A673 (cell line): ENCODE results near the gene CCDC6. TPM values are rescaled to one million over a fixed set of nuclear protein-coding genes. Genes with fewer than 3 reads are reported as not detected.
"Not testable (repeated sequence)": the region's sequence is repeated elsewhere in the genome, so short reads cannot be mapped to it uniquely, and the experiment has no call there.

ENCODE experiments used
- BruUV-seq: library from RNA; stranded (reverse); fragments of 400-500 nt; replicated peaks from 2 replicates; lab custom pipeline; 2021; lab: Mats Ljungman, UMichigan
- CTCF ChIA-PET: fragments of 300-600 bp; sonication (Branson Sonifier 250); formaldehyde crosslinking; loops from one replicate; lab custom pipeline; 2022; ENCODE audit warnings: antibody characterized with exemption; lab: Charles Lee
- POLR2A ChIA-PET: fragments of 300-600 bp; sonication (Branson Sonifier 250); formaldehyde crosslinking; loops from one replicate; lab custom pipeline; 2022; ENCODE audit warnings: antibody characterized with exemption; ENCODE audit not compliant: low non-redundant PET; lab: Charles Lee
- DNase-seq: peaks from one replicate; pipeline ENCODE4 v3.0.0-alpha.2; 2015; ENCODE audit warnings: low spot score
- H3K27ac ChIP-seq: fragments of 200-600 bp; sonication (generic); 2 replicates; pipeline ENCODE4 v1.5.1; 2016; ENCODE audit warnings: mixed run types, low read depth, mild to moderate bottlenecking, mixed read lengths, antibody characterized with exemption, low read length; ENCODE audit not compliant: poor library complexity, severe bottlenecking
- H3K27me3 ChIP-seq: fragments of 200-600 bp; sonication (generic); replicated peaks from 2 replicates; pipeline ENCODE4 v1.6.1; 2017; ENCODE audit warnings: mixed run types, low read depth, mild to moderate bottlenecking, mixed read lengths, antibody characterized with exemption, low read length; ENCODE audit not compliant: insufficient read depth, poor library complexity
- H3K36me3 ChIP-seq: fragments of 200-600 bp; sonication (generic); 2 replicates; pipeline ENCODE4 v1.6.1; 2016; ENCODE audit warnings: mixed run types, mild to moderate bottlenecking, mixed read lengths, antibody characterized with exemption, low read length; ENCODE audit not compliant: insufficient read depth, poor library complexity, severe bottlenecking
- H3K4me1 ChIP-seq: fragments of 200-600 bp; sonication (generic); 2 replicates; pipeline ENCODE4 v1.6.1; 2017; ENCODE audit warnings: mixed run types, mild to moderate bottlenecking, mixed read lengths, antibody characterized with exemption, low read length; ENCODE audit not compliant: insufficient read depth, poor library complexity, severe bottlenecking
- H3K4me3 ChIP-seq: fragments of 200-600 bp; sonication (generic); 2 replicates; pipeline ENCODE4 v1.5.1; 2016; ENCODE audit warnings: low read depth, mixed run types, mild to moderate bottlenecking, mixed read lengths, low read length; ENCODE audit not compliant: poor library complexity, severe bottlenecking
- H3K9me3 ChIP-seq: fragments of 200-600 bp; sonication (generic); 2 replicates; pipeline ENCODE4 v1.6.1; 2016; ENCODE audit warnings: mixed run types, low read depth, mild to moderate bottlenecking, mixed read lengths, antibody characterized with exemption, low read length; ENCODE audit not compliant: poor library complexity, severe bottlenecking
- CTCF ChIP-seq: fragments of 300-800, 200-600 bp; sonication (generic); conservative IDR thresholded peaks from 2 replicates; pipeline ENCODE4 v1.5.1; 2017; ENCODE audit warnings: low read depth, mild to moderate bottlenecking, antibody characterized with exemption, low read length, moderate library complexity, mixed read lengths
- EZH2 ChIP-seq: fragments of 200-600 bp; sonication (generic); IDR thresholded peaks from 2 replicates; pipeline ENCODE4 v1.6.1; 2017; ENCODE audit warnings: borderline replicate concordance, low read depth, mild to moderate bottlenecking, mixed read lengths, antibody characterized with exemption, low read length; ENCODE audit not compliant: poor library complexity, severe bottlenecking
- intact Hi-C: fragments of 100-400 bp; cut with micrococcal nuclease; formaldehyde crosslinking; loops from one replicate; pipeline ENCODE4 v1.10.0; 2022; ENCODE audit not compliant: unreplicated experiment
- total RNA-seq: library from RNA; stranded (reverse); gene quantifications from 2 replicates; pipeline ENCODE4 v1.2.3, GENCODE V29; 2021

The CCDC6 gene
- total RNA-seq, 1 experiment from 2014 or later, result 28.1 TPM

- intact Hi-C loops, result no loop called here
- H3K9me3 ChIP-seq, result no peaks in the 10 kb centered on the region
- H3K27ac ChIP-seq, result no peak overlapping the region
- TF ChIP-seq EZH2, result no peak
- no peak for TF ChIP-seq CTCF
- no peak overlapping the region for H3K4me3 ChIP-seq
- DNase-seq, result no peak
- no peaks in the 10 kb centered on the region for H3K27me3 ChIP-seq
- no peaks in the 10 kb centered on the region for H3K4me1 ChIP-seq
- no peaks in the 10 kb centered on the region for H3K36me3 ChIP-seq
- ChIA-PET CTCF (no interaction called here), POLR2A (no interaction called here)
- BruUV-seq, result no TSS peak
These were observed 31.4 kb upstream of the CCDC6 start for GRCh38 chr10:59937720-59938119.

GRCh38 chr10:59934701-59935100, 28.3 kb upstream of the CCDC6 start:
- no peak overlapping the region for H3K4me3 ChIP-seq
- no peak for TF ChIP-seq CTCF
- no peak for TF ChIP-seq EZH2
- ChIA-PET POLR2A (no interaction called here), CTCF (no interaction called here)
- no peak overlapping the region for H3K27ac ChIP-seq
- no peaks in the 10 kb centered on the region for H3K9me3 ChIP-seq
- H3K36me3 ChIP-seq, result no peaks in the 10 kb centered on the region
- intact Hi-C loops, result no loop called here
- no TSS peak for BruUV-seq
- H3K27me3 ChIP-seq, result no peaks in the 10 kb centered on the region
- no peaks in the 10 kb centered on the region for H3K4me1 ChIP-seq
- DNase-seq, result no peak

GRCh38 chr10:59930788-59931521, 24.6 kb upstream of the CCDC6 start:
- H3K9me3 ChIP-seq, H3K4me3 ChIP-seq, H3K27me3 ChIP-seq, POLR2A ChIA-PET, H3K27ac ChIP-seq, intact Hi-C loops, H3K36me3 ChIP-seq, CTCF ChIA-PET, BruUV-seq, DNase-seq, H3K4me1 ChIP-seq: not testable (repeated sequence)

GRCh38 chr10:59926086-59926485, 19.7 kb upstream of the CCDC6 start:
- peaks cover 17% of the 10 kb centered on the region for H3K9me3 ChIP-seq
- CTCF ChIA-PET, result no interaction called here
- intact Hi-C loops, result no loop called here
- POLR2A ChIA-PET, result no interaction called here
- DNase-seq, result no peak
- no peaks in the 10 kb centered on the region for H3K27me3 ChIP-seq
- H3K27ac ChIP-seq, result no peak overlapping the region
- H3K4me3 ChIP-seq, result no peak overlapping the region
- no peaks in the 10 kb centered on the region for H3K4me1 ChIP-seq
- H3K36me3 ChIP-seq, result no peaks in the 10 kb centered on the region
- TF ChIP-seq CTCF (no peak), EZH2 (no peak)
- BruUV-seq, result no TSS peak
